Endothelial cell of umbilical vein (primary cell): ENCODE measurements around the gene STAG1. TPM values are rescaled to one million over a fixed set of nuclear protein-coding genes. Genes with fewer than 3 reads are reported as not detected.

Source experiments
- BruUV-seq: library from RNA; stranded (reverse); fragments of 400-500 nt; replicated peaks from 2 replicates; lab custom pipeline; 2021; lab: Mats Ljungman, UMichigan
- CTCF ChIA-PET: fragments of 300-600, 350-600 bp; sonication (Branson Sonifier 250); formaldehyde crosslinking; loops from one replicate; lab custom pipeline; 2021; ENCODE audit warnings: antibody characterized with exemption, inconsistent platforms; lab: Charles Lee
- POLR2A ChIA-PET: fragments of 300-600, 350-600 bp; sonication (Branson Sonifier 250); formaldehyde crosslinking; loops from one replicate; lab custom pipeline; 2021; ENCODE audit warnings: antibody characterized with exemption, inconsistent platforms; lab: Charles Lee
- DNase-seq: peaks from one replicate; pipeline ENCODE4 v3.0.0-alpha.2; 2011; ENCODE audit warnings: low read depth, low spot score
- FAIRE-seq: peaks from 2 replicates; lab custom pipeline; 2011; peaks lifted over from hg19 to GRCh38; lab: Jason Lieb, UNC
- H2AFZ ChIP-seq: 2 replicates; pipeline ENCODE4 v1.6.0; 2012; ENCODE audit warnings: low read depth, low read length, control low read depth, inconsistent platforms
- H3K27ac ChIP-seq: 2 replicates; pipeline ENCODE4 v1.5.1; 2011; ENCODE audit warnings: low read depth, mild to moderate bottlenecking, control low read depth, low read length, moderate library complexity; ENCODE audit not compliant: insufficient read depth
- H3K27me3 ChIP-seq, 2 experiments: 2 replicates each; pipeline versions ENCODE4 v1.6.0 to v1.6.1; 2011; ENCODE audit warnings: low read length in 2 of 2, mixed read lengths in 1 of 2; ENCODE audit not compliant: control insufficient read depth in 2 of 2, insufficient read depth in 2 of 2
- H3K36me3 ChIP-seq, 2 experiments: 2 replicates in 1 of 2; 3 replicates in 1 of 2; pipeline ENCODE4 v1.5.1; 2011; ENCODE audit warnings: low read length in 2 of 2, mild to moderate bottlenecking in 1 of 2, moderate library complexity in 1 of 2; ENCODE audit not compliant: control insufficient read depth in 2 of 2, insufficient read depth in 2 of 2; ENCODE audit errors: extremely low read depth in 1 of 2
- H3K4me1 ChIP-seq: 3 replicates; pipeline ENCODE4 v1.5.1; 2011; ENCODE audit warnings: mild to moderate bottlenecking, low read length; ENCODE audit not compliant: control insufficient read depth, insufficient read depth; ENCODE audit errors: extremely low read depth
- H3K4me2 ChIP-seq: 2 replicates; pipeline ENCODE4 v1.6.1; 2011; ENCODE audit warnings: low read length, control low read depth, mixed read lengths; ENCODE audit not compliant: insufficient read depth
- H3K4me3 ChIP-seq, 3 experiments: fragments of 200-600 bp in 1 of 3; sonication (generic), shearing (Covaris generic) in 1 of 3; replicated peaks in 1 of 3; 2 replicates each; pipeline ENCODE4 v1.5.1; 2011 to 2016; ENCODE audit warnings: control low read depth in 3 of 3, low read length in 3 of 3, mild to moderate bottlenecking in 2 of 3, inconsistent platforms in 1 of 3, low read depth in 1 of 3, moderate library complexity in 1 of 3; ENCODE audit not compliant: insufficient read depth in 1 of 3
- H3K79me2 ChIP-seq: 2 replicates; pipeline ENCODE4 v1.6.0; 2012; ENCODE audit warnings: low read length, inconsistent platforms; ENCODE audit not compliant: control insufficient read depth, insufficient read depth
- H3K9ac ChIP-seq: replicated peaks from 2 replicates; pipeline ENCODE3; 2011; ENCODE audit warnings: low read length, control low read depth; ENCODE audit not compliant: insufficient read depth; ENCODE audit errors: extremely low read depth
- H3K9me1 ChIP-seq: replicated peaks from 3 replicates; pipeline ENCODE4 v1.6.0; 2011; ENCODE audit warnings: mild to moderate bottlenecking, low read length; ENCODE audit not compliant: control insufficient read depth, insufficient read depth; ENCODE audit errors: extremely low read depth
- H3K9me3 ChIP-seq: replicated peaks from 2 replicates; pipeline ENCODE4 v1.5.1; 2012; ENCODE audit warnings: low read length, inconsistent platforms; ENCODE audit not compliant: control insufficient read depth, insufficient read depth
- H4K20me1 ChIP-seq: replicated peaks from 2 replicates; pipeline ENCODE3; 2011; ENCODE audit warnings: mild to moderate bottlenecking, low read length; ENCODE audit not compliant: control insufficient read depth, insufficient read depth; ENCODE audit errors: extremely low read depth
- EZH2 ChIP-seq: IDR thresholded peaks from 2 replicates; pipeline ENCODE4 v1.6.1; 2012; ENCODE audit warnings: borderline replicate concordance, low read depth, mild to moderate bottlenecking, moderate library complexity, low read length, inconsistent platforms; ENCODE audit not compliant: severe bottlenecking
- FOS ChIP-seq: IDR thresholded peaks from 2 replicates; pipeline ENCODE4 v1.6.1; 2011; ENCODE audit warnings: mild to moderate bottlenecking, low read length, moderate library complexity, borderline replicate concordance; ENCODE audit not compliant: insufficient read depth
- GATA2 ChIP-seq: IDR thresholded peaks from 2 replicates; pipeline ENCODE4 v1.7.0; 2011; ENCODE audit warnings: low read depth, mild to moderate bottlenecking, moderate library complexity, mixed read lengths, low read length; ENCODE audit not compliant: insufficient read length, insufficient read depth
- JUN ChIP-seq: IDR thresholded peaks from 2 replicates; pipeline ENCODE4 v1.6.1; 2011; ENCODE audit warnings: borderline replicate concordance, low read depth; ENCODE audit not compliant: insufficient read length, insufficient read depth
- MAX ChIP-seq: IDR thresholded peaks from 2 replicates; pipeline ENCODE4 v1.6.1; 2011; ENCODE audit not compliant: insufficient read depth, insufficient read length
- MYC ChIP-seq: IDR thresholded peaks from one replicate; pipeline ENCODE4 v1.6.1; 2011; ENCODE audit warnings: mild to moderate bottlenecking, low read depth, low read length
- POLR2A ChIP-seq: IDR thresholded peaks from 2 replicates; pipeline ENCODE4 v1.6.1; 2012; ENCODE audit warnings: low read depth, mild to moderate bottlenecking, control low read depth, low read length
- POLR2AphosphoS5 ChIP-seq: IDR thresholded peaks from 2 replicates; pipeline ENCODE4 v1.6.1; 2012; ENCODE audit warnings: low read depth, mild to moderate bottlenecking, control low read depth, low read length, moderate library complexity; ENCODE audit not compliant: insufficient read depth
- dilution Hi-C: fragments of 300-500 bp; cut with MboI; formaldehyde crosslinking; loops from one replicate; pipeline ENCODE4 v1.15.0; 2019; ENCODE audit warnings: low sequenced_read_pairs; ENCODE audit not compliant: extremely low pct_ligation_motif_present
- intact Hi-C: fragments of 100-400 bp; cut with micrococcal nuclease; formaldehyde crosslinking; loops from one replicate; pipeline ENCODE4 v1.10.0; 2022
- polyA plus RNA-seq, 4 experiments: library from polyadenylated mRNA; depleted of rRNA in 3 of 4; stranded (reverse) in 3 of 4; unstranded in 1 of 4; fragments of >200 nt; gene quantifications; 2 replicates each; pipeline versions ENCODE4 v1.2.1 to v1.2.3, GENCODE V29; 2011 to 2012; ENCODE audit warnings: missing spikeins in 1 of 4
- total RNA-seq: library from RNA; stranded (reverse); gene quantifications from 2 replicates; pipeline ENCODE4 v1.2.3, GENCODE V29; 2021
- TF ChIP-seq, protein P1 (sequence below), 2 donors: IDR thresholded peaks; 1 replicate in 1 of 2; 2 replicates in 1 of 2; pipeline ENCODE4 v1.5.1; 2011; ENCODE audit warnings: low read length in 2 of 2, mild to moderate bottlenecking in 2 of 2, moderate library complexity in 2 of 2, control low read depth in 1 of 2, inconsistent platforms in 1 of 2, low read depth in 1 of 2; ENCODE audit not compliant: insufficient read depth in 1 of 2; ENCODE audit errors: extremely low read depth in 1 of 2

The STAG1 gene
- total and polyA plus RNA-seq, 2 donors (not counting 3 experiments of a cell fraction or from before 2014, with no cell fraction given) = 7.4 to 42.1 TPM

DNA sequence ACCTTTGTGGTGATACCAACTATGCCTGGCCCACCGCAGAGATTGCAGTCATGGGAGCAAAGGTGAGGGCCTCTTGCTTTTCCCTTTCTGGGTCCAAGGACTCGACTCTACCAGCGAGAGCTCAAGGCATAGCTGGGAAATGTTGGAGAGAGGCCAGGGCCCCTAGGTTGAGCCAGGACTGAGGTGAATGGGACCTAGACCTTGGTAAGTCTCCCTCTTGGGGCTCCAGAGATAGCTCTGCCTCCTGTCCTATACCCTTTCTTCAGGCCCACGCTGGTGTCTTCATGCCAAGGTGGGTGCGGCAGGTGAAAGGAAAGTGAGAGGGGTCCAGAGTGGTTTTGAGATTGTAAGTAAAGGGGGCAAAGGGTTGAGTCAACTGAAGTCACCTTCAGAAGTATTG, 424.5 kb downstream of the STAG1 start:
- no peak overlapping the region for H2AFZ ChIP-seq
- no peaks in the 10 kb centered on the region for H3K27me3 ChIP-seq
- H3K36me3 ChIP-seq = peaks cover 0 to 3% of the 10 kb centered on the region in 2 experiments
- peaks cover 2% of the 10 kb centered on the region for H4K20me1 ChIP-seq
- BruUV-seq = no TSS peak
- CTCF ChIA-PET = interaction anchor here (1.3 kb wide), 1 partner anchor 10 kb away, joined by 3 read pairs; no protein-coding TSS in a partner anchor
- no peak overlapping the region for H3K9ac ChIP-seq
- H3K9me3 ChIP-seq = no peaks in the 10 kb centered on the region
- TF ChIP-seq POLR2AphosphoS5 (no peak), EZH2 (no peak), JUN (no peak), FOS (no peak), POLR2A (no peak), GATA2 (no peak), MAX (no peak), MYC (no peak)
- TF ChIP-seq, protein P1, sequence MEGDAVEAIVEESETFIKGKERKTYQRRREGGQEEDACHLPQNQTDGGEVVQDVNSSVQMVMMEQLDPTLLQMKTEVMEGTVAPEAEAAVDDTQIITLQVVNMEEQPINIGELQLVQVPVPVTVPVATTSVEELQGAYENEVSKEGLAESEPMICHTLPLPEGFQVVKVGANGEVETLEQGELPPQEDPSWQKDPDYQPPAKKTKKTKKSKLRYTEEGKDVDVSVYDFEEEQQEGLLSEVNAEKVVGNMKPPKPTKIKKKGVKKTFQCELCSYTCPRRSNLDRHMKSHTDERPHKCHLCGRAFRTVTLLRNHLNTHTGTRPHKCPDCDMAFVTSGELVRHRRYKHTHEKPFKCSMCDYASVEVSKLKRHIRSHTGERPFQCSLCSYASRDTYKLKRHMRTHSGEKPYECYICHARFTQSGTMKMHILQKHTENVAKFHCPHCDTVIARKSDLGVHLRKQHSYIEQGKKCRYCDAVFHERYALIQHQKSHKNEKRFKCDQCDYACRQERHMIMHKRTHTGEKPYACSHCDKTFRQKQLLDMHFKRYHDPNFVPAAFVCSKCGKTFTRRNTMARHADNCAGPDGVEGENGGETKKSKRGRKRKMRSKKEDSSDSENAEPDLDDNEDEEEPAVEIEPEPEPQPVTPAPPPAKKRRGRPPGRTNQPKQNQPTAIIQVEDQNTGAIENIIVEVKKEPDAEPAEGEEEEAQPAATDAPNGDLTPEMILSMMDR (IDR thresholded peaks at IDR 0.05; ENCODE audit: extremely low read depth in 1 of 2, insufficient read depth in 1 of 2, low read depth in 1 of 2, low read length in 2 of 2) = no peak
- no peak overlapping the region for H3K4me3 ChIP-seq
- H3K4me1 ChIP-seq = no peaks in the 10 kb centered on the region
- H3K27ac ChIP-seq = no peak overlapping the region
- H3K9me1 ChIP-seq = no peaks in the 10 kb centered on the region
- no peaks in the 10 kb centered on the region for H3K79me2 ChIP-seq
- intact Hi-C loops = no loop called here
- dilution Hi-C loops = no loop called here
- H3K4me2 ChIP-seq = no peak overlapping the region
- FAIRE-seq = no peak
- POLR2A ChIA-PET = no interaction called here
- DNase-seq = no peak
